ENCODE results near the gene OVCH2. TPM values are rescaled to one million over a fixed set of nuclear protein-coding genes. Genes with fewer than 3 reads are reported as not detected.

OVCH2 gene
- total and polyA plus RNA-seq, 2 experiments from 2014 or later, result 0.42 to 1.3 TPM

- H3K79me2 ChIP-seq (replicated peaks; ENCODE audit: insufficient read depth), result no peaks in the 10 kb centered on the region
Observed at GRCh38 chr11:7655253-7656217, 50.7 kb downstream of the OVCH2 start.

More at GRCh38 chr11:7655253-7656217, 50.7 kb downstream of the OVCH2 start:
- peaks cover 5% of the 10 kb centered on the region for H3K4me1 Mint-ChIP-seq
- H4K20me1 ChIP-seq (replicated peaks; ENCODE audit: insufficient read depth), result no peaks in the 10 kb centered on the region
- H3K9me2 ChIP-seq (ENCODE audit: insufficient read depth), result no peaks in the 10 kb centered on the region
- H3K4me3 Mint-ChIP-seq, result no peak overlapping the region
- peaks cover 7% of the 10 kb centered on the region for H3K27me3 Mint-ChIP-seq (ENCODE audit: insufficient read depth, low read depth, poor library complexity)
- H2AFZ ChIP-seq, result no peak overlapping the region
- H3K27me3 ChIP-seq (ENCODE audit: insufficient read depth), result no peaks in the 10 kb centered on the region
- no peak overlapping the region for H3K4me3 ChIP-seq
- DNase-seq (ENCODE audit: low spot score) (no peak), ATAC-seq (no peak)
- H3K4me2 ChIP-seq, result no peak overlapping the region
- 0 out of 2 replicates have a peak, but pooled peaks cover 2% of the 10 kb centered on the region for H3F3A ChIP-seq (replicated peaks; ENCODE audit: low read depth)
- no peaks in the 10 kb centered on the region for H3K4me1 ChIP-seq (ENCODE audit: insufficient read depth)
- TF ChIP-seq ETS1 (IDR thresholded peaks at IDR 0.05), result no peak
- no peak for TF ChIP-seq ZNF331 (CRISPR knock-in tag; IDR thresholded peaks at IDR 0.05; ENCODE audit: low read depth)
- TF ChIP-seq ZNF114 (CRISPR knock-in tag; IDR thresholded peaks at IDR 0.05), result no peak
- TF ChIP-seq REST (IDR thresholded peaks at IDR 0.05; ENCODE audit: unreplicated experiment), result no peak
- TF ChIP-seq CREB1 (CRISPR knock-in tag; IDR thresholded peaks at IDR 0.05; ENCODE audit: low read depth), result no peak
- TF ChIP-seq ZNF462 (CRISPR knock-in tag; IDR thresholded peaks at IDR 0.05), result no peak
- TF ChIP-seq EZH2 (IDR thresholded peaks at IDR 0.05; ENCODE audit: low read depth, unreplicated experiment), result no peak
- TF ChIP-seq STAT1 (IDR thresholded peaks at IDR 0.05; ENCODE audit: unreplicated experiment), result no peak
- TF ChIP-seq NANOG (IDR thresholded peaks at IDR 0.05; ENCODE audit: borderline replicate concordance), result no peak
- no peak for TF ChIP-seq EZH2phosphoT487 (IDR thresholded peaks at IDR 0.05; ENCODE audit: unreplicated experiment)
- no peak for TF ChIP-seq JUNB (IDR thresholded peaks at IDR 0.05; ENCODE audit: unreplicated experiment)
- no peak for TF ChIP-seq POLR2AphosphoS5 (IDR thresholded peaks at IDR 0.05; ENCODE audit: low read depth)
- no peak for TF ChIP-seq CTCF (conservative IDR thresholded peaks at IDR 0.05; ENCODE audit: low read depth in 2 of 2)
- H3K36me3 Mint-ChIP-seq (ENCODE audit: low read depth), result peaks cover 16% of the 10 kb centered on the region
- H3K36me3 ChIP-seq (ENCODE audit: insufficient read depth), result no peaks in the 10 kb centered on the region
- no peak overlapping the region for H3K27ac ChIP-seq (ENCODE audit: low read depth)
- H3K27ac Mint-ChIP-seq, result no peak overlapping the region
- no peaks in the 10 kb centered on the region for H3K9me3 Mint-ChIP-seq
